HG02840 (cell line): ENCODE results near the gene NUDT3.
"Not testable (repeated sequence)": the region's sequence is repeated elsewhere in the genome, so short reads cannot be mapped to it uniquely, and the experiment has no call there.

Experiments
- ATAC-seq: cut with Tn5 transposase; IDR thresholded peaks from one replicate; pipeline ENCODE4 v1.9.1; 2021; ENCODE audit warnings: mild to moderate bottlenecking, moderate library complexity, moderate number of reproducible peaks; ENCODE audit not compliant: unreplicated experiment, low FRiP score

The NUDT3 gene

DNA sequence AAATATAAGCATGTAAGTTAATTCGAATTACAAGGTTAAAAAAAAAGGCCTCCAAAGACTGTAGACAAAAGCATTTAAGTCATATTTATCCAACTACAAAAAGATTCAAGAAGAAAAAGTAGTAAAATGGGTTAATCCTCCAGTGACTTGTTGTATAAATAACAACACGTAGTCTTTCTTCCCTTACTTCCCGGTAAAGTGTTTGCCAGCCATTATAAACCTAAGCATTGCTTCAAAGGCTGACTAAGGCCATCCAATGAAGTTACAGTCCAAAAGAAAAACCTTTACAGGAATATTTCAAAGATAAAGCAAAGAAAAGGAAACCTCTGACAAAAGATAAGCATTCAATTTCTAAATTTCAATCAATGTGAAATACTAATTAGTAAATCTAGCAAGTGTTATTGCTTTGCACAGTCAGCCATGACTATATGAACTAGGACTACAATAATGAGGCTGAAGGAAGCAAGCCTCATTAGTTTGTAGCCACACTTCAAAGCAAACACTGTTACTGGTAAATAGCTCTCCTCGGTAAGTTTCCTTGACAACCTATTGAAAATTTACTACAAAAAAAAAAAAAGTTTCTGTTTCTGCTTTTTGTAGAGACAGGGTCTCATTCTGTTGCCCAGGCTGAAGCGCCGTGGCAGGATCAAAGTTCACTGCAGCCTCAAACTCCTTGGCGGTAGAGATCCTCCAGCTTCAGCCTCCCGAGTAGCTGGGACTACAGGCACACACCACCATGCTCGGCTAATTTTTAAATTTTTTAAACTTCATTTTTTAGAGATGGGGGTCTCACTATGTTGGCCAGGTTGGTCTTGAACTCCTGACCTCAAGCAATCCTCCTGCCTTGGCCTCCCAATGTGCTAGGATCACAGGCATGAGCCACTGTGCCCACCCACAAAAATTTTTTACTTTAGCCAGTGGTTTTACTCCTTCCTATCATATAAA lies 46.0 kb downstream of the NUDT3 start:
- no peak for ATAC-seq

DNA sequence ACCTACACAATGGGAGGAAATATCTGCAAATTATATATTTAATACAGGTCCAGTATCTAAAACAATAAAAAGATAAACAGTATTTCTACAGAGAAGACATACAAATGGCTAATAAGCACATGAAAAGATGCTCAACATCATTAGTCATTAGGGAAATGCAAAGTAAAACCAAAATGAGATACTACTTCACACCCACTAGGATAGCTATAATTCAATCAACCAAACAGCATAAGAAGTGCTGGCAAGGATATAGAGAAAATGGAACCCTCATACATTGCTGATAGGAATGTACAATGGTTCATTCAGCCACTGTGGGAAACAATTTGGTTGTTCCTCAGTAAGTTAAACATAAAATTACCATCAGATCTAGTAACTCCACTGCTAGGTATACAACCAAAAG lies 48.7 kb downstream of the NUDT3 start:
- ATAC-seq, result no peak

DNA sequence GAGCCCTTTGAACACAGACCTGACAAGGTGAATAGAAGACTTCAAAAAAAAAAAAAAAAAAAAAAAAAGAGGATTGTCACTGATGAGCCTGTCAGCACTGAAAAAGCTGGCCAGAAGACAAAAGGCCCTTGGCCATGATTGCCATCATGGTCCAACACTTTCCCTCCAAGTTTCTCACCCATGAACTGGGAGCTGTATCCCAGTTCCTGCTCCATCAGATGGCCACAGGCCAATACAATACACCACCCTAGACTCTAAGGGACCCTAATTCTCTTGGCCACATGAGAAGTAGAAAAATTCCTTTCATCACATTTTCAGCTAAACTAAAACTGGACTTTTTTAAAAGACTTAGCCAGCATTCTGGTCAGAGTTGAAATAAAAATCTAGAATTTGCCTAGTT lies 50.2 kb downstream of the NUDT3 start:
- ATAC-seq, result no peak

GRCh38 chr6:34341481-34341971 lies 50.9 kb downstream of the NUDT3 start:
- ATAC-seq, result no peak

DNA sequence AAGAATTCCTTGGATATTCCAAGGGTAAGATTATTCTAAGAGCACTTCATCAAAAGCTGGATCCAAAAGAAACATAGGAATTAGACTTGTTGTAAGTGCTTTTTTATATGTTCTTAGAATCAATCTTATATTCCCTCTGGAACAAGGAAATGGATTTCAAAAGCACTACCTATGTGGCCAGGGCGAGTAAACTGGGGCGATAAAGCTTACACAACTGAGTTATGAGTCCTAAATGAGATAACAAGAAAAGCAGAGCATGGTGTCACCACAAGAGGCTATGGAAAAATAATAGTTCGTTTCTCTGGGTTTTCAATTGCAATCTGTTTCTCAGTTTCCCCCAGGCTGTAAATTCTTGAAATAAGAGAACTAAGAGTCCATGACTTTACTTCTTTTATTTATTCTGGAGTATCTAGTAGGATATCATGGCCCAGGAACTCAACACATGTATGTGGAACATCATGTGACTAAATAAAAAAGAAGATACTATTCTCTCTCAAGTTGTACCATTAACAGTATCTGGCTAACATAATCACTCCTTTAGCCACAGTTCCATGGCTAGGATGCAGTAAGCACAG lies 51.5 kb downstream of the NUDT3 start:
- no peak for ATAC-seq

- ATAC-seq, result no peak
Observed at GRCh38 chr6:34340394-34340793, 52.1 kb downstream of the NUDT3 start.

DNA sequence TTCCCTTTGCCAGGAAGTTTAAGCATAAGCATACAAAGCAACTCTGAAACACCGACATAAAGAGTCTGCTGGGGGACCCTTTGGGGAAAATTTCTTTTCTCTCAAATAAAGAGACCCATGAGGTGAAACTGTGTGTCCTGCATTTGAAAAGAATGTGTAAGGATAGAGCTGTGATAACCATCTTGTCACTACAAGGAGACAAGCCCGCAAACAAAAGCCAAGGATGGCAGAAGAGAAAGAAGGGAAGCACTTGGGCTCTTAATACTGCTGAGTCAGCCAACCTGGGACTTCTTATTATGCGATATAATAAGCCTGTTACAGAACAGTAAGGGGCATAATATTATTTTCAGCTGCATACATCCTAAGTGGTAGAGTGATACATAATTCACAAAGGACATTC lies 52.5 kb downstream of the NUDT3 start:
- ATAC-seq, result no peak

GRCh38 chr6:34339432-34339831 lies 53.0 kb downstream of the NUDT3 start:
- no peak for ATAC-seq

- ATAC-seq, result no peak
Observed at GRCh38 chr6:34338811-34339210, 53.7 kb downstream of the NUDT3 start.

- no peak for ATAC-seq
Observed at GRCh38 chr6:34338377-34338776, 54.1 kb downstream of the NUDT3 start.

- ATAC-seq, result no peak
Observed at GRCh38 chr6:34334796-34335416, 57.6 kb downstream of the NUDT3 start.

- no peak for ATAC-seq
Observed at GRCh38 chr6:34333858-34334257, 58.6 kb downstream of the NUDT3 start.

DNA sequence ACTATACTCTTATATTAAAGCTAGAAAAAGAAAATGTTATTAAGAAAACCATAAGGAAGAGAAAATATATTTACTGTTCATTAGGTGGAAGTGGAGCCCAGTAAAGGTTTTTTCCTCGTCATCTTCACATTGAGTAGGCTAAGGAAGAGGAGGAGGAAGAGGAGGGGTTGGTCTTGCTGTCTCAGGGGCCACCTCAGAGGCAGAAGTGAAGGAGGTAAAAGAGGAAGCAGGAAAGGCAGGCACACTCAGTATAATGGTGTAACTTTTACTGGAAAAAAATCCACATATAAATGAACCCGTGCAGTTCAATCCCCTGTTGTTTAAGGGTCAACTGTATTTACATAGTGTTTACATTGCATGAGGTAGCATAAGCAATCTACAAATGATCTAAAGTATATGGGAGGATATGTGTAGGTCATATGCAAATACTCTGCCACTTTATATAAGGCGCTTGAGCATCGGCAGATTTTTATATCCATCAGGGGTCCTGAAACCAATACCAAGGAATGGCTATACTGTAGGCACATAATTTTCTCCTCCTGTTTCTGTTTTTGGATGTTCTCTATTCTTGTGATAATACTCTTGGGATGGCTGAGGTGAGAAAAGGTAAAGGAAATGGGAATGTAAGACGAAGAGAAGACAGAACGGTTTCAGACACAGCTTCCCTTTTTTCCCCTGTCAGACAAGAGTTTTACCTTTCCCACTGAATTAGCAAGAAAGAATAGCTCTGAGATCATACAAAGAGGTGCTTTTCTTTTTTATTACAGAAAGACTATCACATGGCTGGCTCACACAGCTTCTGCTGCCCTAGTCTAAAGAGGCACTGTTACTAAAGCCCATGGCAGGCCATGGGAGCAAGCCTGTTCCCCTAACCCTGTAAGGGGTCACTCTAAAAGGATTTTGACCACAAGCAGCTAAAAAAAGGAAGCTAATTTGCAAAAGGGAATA lies 59.9 kb downstream of the NUDT3 start:
- ATAC-seq, result no peak

DNA sequence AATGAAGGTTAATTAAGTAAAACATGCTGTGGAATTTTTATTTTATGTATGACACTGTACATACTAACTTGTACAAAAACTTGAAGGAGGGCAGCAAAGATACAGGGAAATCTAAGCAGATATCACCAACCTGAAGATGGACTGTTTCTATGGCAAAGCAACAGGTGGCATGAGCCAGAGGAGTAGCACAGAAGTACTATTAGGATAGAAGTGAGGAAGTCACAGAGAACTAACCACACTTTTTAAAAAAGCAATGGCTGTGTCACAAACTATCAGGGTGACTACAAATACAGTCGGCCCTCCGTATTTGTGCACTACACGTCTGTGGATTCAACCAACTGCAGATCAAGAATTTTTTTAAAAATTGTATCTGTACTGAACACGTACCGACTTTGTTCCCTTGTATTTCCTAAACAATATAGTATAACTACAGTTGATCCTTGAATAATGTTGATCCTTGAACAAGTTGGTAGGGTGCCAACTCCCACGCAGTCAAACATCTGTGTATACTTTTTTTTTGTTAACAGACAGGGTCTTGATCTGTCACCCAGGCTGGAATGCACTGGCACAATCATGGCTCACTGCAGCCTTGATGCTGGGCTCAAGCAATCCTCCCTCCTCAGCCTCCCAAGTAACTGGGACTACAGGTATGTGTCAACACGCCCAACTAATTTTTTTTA lies 61.0 kb downstream of the NUDT3 start:
- no peak for ATAC-seq

DNA sequence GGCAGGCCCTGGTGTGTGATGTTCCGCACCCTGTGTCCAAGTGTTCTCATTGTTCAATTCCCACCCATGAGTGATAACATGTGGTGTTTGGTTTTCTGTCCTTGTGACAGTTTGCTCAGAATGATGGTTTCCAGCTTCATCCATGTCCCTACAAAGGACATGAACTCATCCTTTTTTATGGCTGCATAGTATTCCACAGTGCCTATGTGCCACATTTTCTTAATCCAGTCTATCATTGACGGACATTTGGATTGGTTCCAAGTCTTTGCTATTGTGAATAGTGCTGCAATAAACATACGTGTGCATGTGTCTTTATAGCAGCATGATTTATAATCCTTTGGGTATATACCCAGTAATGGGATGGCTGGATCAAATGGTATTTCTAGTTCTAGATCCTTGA lies 62.7 kb downstream of the NUDT3 start:
- ATAC-seq, result not testable (repeated sequence)

GRCh38 chr6:34328969-34329368 lies 63.5 kb downstream of the NUDT3 start:
- ATAC-seq, result no peak

GRCh38 chr6:34327313-34328205 lies 64.9 kb downstream of the NUDT3 start:
- ATAC-seq, result not testable (repeated sequence)

DNA sequence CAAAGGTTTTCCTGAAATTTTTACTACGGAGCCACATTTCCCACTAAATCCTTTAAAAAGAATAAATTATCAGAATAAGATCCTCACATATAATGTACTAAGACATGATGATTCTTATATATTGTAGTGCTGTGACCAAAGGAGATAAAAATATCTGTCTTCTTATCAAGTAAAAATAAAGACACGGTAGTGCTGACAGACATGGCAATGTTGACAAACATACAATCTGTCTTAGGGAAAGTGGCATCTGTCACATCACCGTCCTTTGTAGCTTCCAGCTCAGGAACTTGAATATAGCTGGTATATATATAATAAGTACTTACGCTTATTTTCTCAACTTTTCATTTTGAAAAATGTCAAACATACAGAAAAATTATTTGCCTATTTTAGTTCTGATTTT lies 66.8 kb downstream of the NUDT3 start:
- no peak for ATAC-seq
